H9 (cell line): ENCODE data around the gene USP40. TPM values are rescaled to one million over a fixed set of nuclear protein-coding genes. Genes with fewer than 3 reads are reported as not detected.

Experiments
- DNase-seq: peaks from one replicate; pipeline ENCODE4 v3.0.0-alpha.2; 2017
- H2AFZ ChIP-seq: one replicate; pipeline ENCODE4 v1.6.1; 2013; ENCODE audit warnings: mild to moderate bottlenecking, low read length, control low read depth, moderate library complexity
- H2AK5ac ChIP-seq: 2 replicates; pipeline ENCODE4 v1.6.1; 2013; ENCODE audit warnings: low read length, control low read depth, mixed read lengths; ENCODE audit not compliant: insufficient read length
- H2BK120ac ChIP-seq: one replicate; pipeline ENCODE4 v1.6.1; 2013; ENCODE audit warnings: low read depth, mild to moderate bottlenecking, low read length, control low read depth, inconsistent platforms; ENCODE audit not compliant: poor library complexity, severe bottlenecking
- H2BK12ac ChIP-seq: 2 replicates; pipeline ENCODE4 v1.6.1; 2013; ENCODE audit warnings: low read length, control low read depth, mixed read lengths, low read depth; ENCODE audit not compliant: insufficient read length
- H2BK15ac ChIP-seq: 2 replicates; pipeline ENCODE4 v1.6.1; 2013; ENCODE audit warnings: low read depth, low read length, control low read depth
- H2BK20ac ChIP-seq: one replicate; pipeline ENCODE4 v1.6.1; 2013; ENCODE audit warnings: low read depth, mild to moderate bottlenecking, low read length, control low read depth, inconsistent platforms; ENCODE audit not compliant: poor library complexity, severe bottlenecking
- H2BK5ac ChIP-seq: 2 replicates; pipeline ENCODE4 v1.6.1; 2013; ENCODE audit warnings: low read length, control low read depth, mixed read lengths; ENCODE audit not compliant: insufficient read length
- H3K14ac ChIP-seq: 2 replicates; pipeline ENCODE4 v1.6.1; 2013; ENCODE audit warnings: low read length, control low read depth; ENCODE audit not compliant: insufficient read depth
- H3K18ac ChIP-seq: 2 replicates; pipeline ENCODE4 v1.6.1; 2013; ENCODE audit warnings: low read depth, mild to moderate bottlenecking, mixed read lengths, low read length, control low read depth; ENCODE audit not compliant: insufficient read length
- H3K23ac ChIP-seq: 2 replicates; pipeline ENCODE4 v1.6.1; 2013; ENCODE audit warnings: low read length, control low read depth, mixed read lengths, low read depth; ENCODE audit not compliant: insufficient read length
- H3K23me2 ChIP-seq: 2 replicates; pipeline ENCODE4 v1.6.1; 2013; ENCODE audit warnings: low read depth, mild to moderate bottlenecking, mixed read lengths, low read length, control low read depth; ENCODE audit not compliant: insufficient read length, poor library complexity, severe bottlenecking
- H3K27ac ChIP-seq: 2 replicates; pipeline ENCODE4 v1.5.1; 2013; ENCODE audit warnings: low read length, control low read depth, mixed read lengths, low read depth; ENCODE audit not compliant: insufficient read length
- H3K27me3 ChIP-seq: 2 replicates; pipeline ENCODE4 v1.6.1; 2013; ENCODE audit warnings: low read length, control low read depth, inconsistent platforms; ENCODE audit not compliant: insufficient read depth
- H3K4ac ChIP-seq: 2 replicates; pipeline ENCODE4 v1.6.1; 2013; ENCODE audit warnings: low read depth, mild to moderate bottlenecking, control low read depth, inconsistent platforms, low read length, moderate library complexity
- H3K4me1 ChIP-seq: 2 replicates; pipeline ENCODE4 v1.6.1; 2013; ENCODE audit warnings: low read length, control low read depth, inconsistent platforms; ENCODE audit not compliant: insufficient read depth
- H3K4me2 ChIP-seq: 2 replicates; pipeline ENCODE4 v1.6.1; 2013; ENCODE audit warnings: low read length, control low read depth, mixed read lengths; ENCODE audit not compliant: insufficient read length, insufficient read depth
- H3K56ac ChIP-seq: 2 replicates; pipeline ENCODE4 v1.6.1; 2013; ENCODE audit warnings: low read depth, mild to moderate bottlenecking, mixed read lengths, low read length, control low read depth; ENCODE audit not compliant: insufficient read length
- H3K79me1 ChIP-seq: 2 replicates; pipeline ENCODE4 v1.6.1; 2013; ENCODE audit warnings: low read depth, mild to moderate bottlenecking, moderate library complexity, low read length, control low read depth, inconsistent platforms; ENCODE audit not compliant: insufficient read depth, poor library complexity, severe bottlenecking
- H3K79me2 ChIP-seq: 2 replicates; pipeline ENCODE4 v1.6.1; 2013; ENCODE audit warnings: low read length, control low read depth, inconsistent platforms; ENCODE audit not compliant: insufficient read depth
- H3K9ac ChIP-seq: 2 replicates; pipeline ENCODE4 v1.6.1; 2013; ENCODE audit warnings: low read length, control low read depth, mixed read lengths; ENCODE audit not compliant: insufficient read length; ENCODE audit errors: extremely low read depth
- H3K9me3 ChIP-seq: one replicate; pipeline ENCODE4 v1.6.1; 2013; ENCODE audit warnings: low read depth, low read length, inconsistent platforms; ENCODE audit not compliant: control insufficient read depth
- H3T11ph ChIP-seq: one replicate; pipeline ENCODE4 v1.6.1; 2013; ENCODE audit warnings: mild to moderate bottlenecking, low read length, control low read depth, inconsistent platforms
- H4K20me1 ChIP-seq: one replicate; pipeline ENCODE4 v1.6.1; 2013; ENCODE audit not compliant: control insufficient read depth, insufficient read length, insufficient read depth
- H4K5ac ChIP-seq: 2 replicates; pipeline ENCODE4 v1.6.1; 2013; ENCODE audit warnings: low read depth, mild to moderate bottlenecking, mixed read lengths, low read length, control low read depth; ENCODE audit not compliant: insufficient read length
- H4K8ac ChIP-seq: replicated peaks from 2 replicates; pipeline ENCODE4 v1.6.1; 2013; ENCODE audit warnings: low read length, control low read depth, mixed read lengths, low read depth; ENCODE audit not compliant: insufficient read length
- H4K91ac ChIP-seq: 2 replicates; pipeline ENCODE4 v1.6.1; 2013; ENCODE audit warnings: low read depth, mild to moderate bottlenecking, moderate library complexity, mixed read lengths, low read length, control low read depth; ENCODE audit not compliant: insufficient read length
- H3K27ac Mint-ChIP-seq, 3 experiments: 2 replicates in 2 of 3; 3 replicates in 1 of 3; pipeline ENCODE4 v1.8.0; 2020 to 2021; ENCODE audit warnings: mixed read lengths in 3 of 3, mild to moderate bottlenecking in 1 of 3, moderate library complexity in 1 of 3
- H3K27me3 Mint-ChIP-seq: 2 replicates; pipeline ENCODE4 v1.8.0; 2021; ENCODE audit warnings: low read depth, mild to moderate bottlenecking, moderate library complexity, mixed read lengths
- H3K36me3 Mint-ChIP-seq, 3 experiments: 2 replicates in 2 of 3; 3 replicates in 1 of 3; pipeline ENCODE4 v1.8.0; 2020 to 2021; ENCODE audit warnings: low read depth in 3 of 3, mixed read lengths in 3 of 3; ENCODE audit not compliant: insufficient read depth in 1 of 3
- H3K4me1 Mint-ChIP-seq, 2 experiments: 2 replicates each; pipeline ENCODE4 v1.8.0; 2020; ENCODE audit warnings: mixed read lengths in 2 of 2
- H3K4me3 Mint-ChIP-seq, 2 experiments: 2 replicates in 1 of 2; 3 replicates in 1 of 2; pipeline ENCODE4 v1.8.0; 2020 to 2021; ENCODE audit warnings: mild to moderate bottlenecking in 2 of 2, mixed read lengths in 2 of 2, moderate library complexity in 1 of 2
- H3K9me3 Mint-ChIP-seq, 2 experiments: 2 replicates in 1 of 2; 3 replicates in 1 of 2; pipeline ENCODE4 v1.8.0; 2020; ENCODE audit warnings: mild to moderate bottlenecking in 2 of 2, mixed read lengths in 2 of 2, moderate library complexity in 1 of 2
- CTCF ChIP-seq: fragments of 200-600 bp; sonication (generic); conservative IDR thresholded peaks from 3 replicates; pipeline ENCODE4 v1.8.0; 2021; ENCODE audit warnings: antibody characterized with exemption, mild to moderate bottlenecking
- WGBS: extraction: QIAGEN DNeasy Blood & Tissue Kit; methylation state at CpG from one replicate; pipeline ENCODE4 v1.1.7; 2013; ENCODE audit warnings: missing lambda C conversion rate, low lambda C conversion rate, mixed read lengths; ENCODE audit not compliant: insufficient read length; ENCODE audit errors: extremely low coverage; 5-methylcytosine and 5-hydroxymethylcytosine counted together
- total RNA-seq: library from RNA; stranded (reverse); gene quantifications from 2 replicates; pipeline ENCODE4 v1.2.1, GENCODE V29; 2021

Gene USP40
- total RNA-seq, 1 experiment from 2014 or later: 7.5 TPM

DNA sequence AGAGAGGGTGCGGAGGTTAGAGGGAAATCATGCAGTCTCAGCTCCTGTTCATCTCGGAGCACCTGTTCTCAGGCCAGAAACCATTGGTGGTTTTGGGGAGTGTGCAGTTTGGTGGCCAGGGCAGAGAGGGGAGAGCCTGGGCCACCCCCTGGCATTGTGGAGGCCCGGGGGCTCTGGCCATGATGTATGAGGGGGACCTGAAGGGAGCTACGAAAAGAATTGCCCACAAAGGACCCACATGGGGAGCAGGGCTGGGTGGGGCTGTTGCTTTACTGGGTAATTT is 124.6 kb downstream of the USP40 start:
- TF ChIP-seq CTCF: no peak
- Histone ChIP-seq H4K91ac (no peak overlapping the region), H3K27ac (no peak overlapping the region), H3K56ac (no peak overlapping the region), H3K18ac (no peak overlapping the region), H2AK5ac (no peak overlapping the region), H2BK15ac (no peak overlapping the region), H3K4me2 (no peak overlapping the region), H2BK120ac (no peak overlapping the region), H3T11ph (no peak overlapping the region), H2BK20ac (no peak overlapping the region), H2BK12ac (no peak overlapping the region), H3K23ac (no peak overlapping the region), H4K8ac (no peak overlapping the region), H3K4me1 (no peaks in the 10 kb centered on the region), H2BK5ac (no peak overlapping the region), H3K27me3 (no peaks in the 10 kb centered on the region), H4K5ac (no peak overlapping the region), H3K4ac (no peak overlapping the region), H3K79me2 (no peaks in the 10 kb centered on the region), H4K20me1 (no peaks in the 10 kb centered on the region), H3K9me3 (no peaks in the 10 kb centered on the region), H2AFZ (no peak overlapping the region), H3K14ac (no peak overlapping the region), H3K79me1 (no peaks in the 10 kb centered on the region), H3K23me2 (no peaks in the 10 kb centered on the region), H3K9ac (no peak overlapping the region)
- H3K27me3 Mint-ChIP-seq: no peaks in the 10 kb centered on the region; the same call in none of the 2 replicates
- no peak for DNase-seq
- no peaks in the 10 kb centered on the region for H3K4me1 Mint-ChIP-seq
- H3K27ac Mint-ChIP-seq: peak overlapping the region in 1 of 3 experiments; percentile 14; a peak in 2 of 7 replicates
- no peaks in the 10 kb centered on the region; a peak in 1 of 5 replicates for H3K9me3 Mint-ChIP-seq
- H3K4me3 Mint-ChIP-seq: peak overlapping the region in 1 of 2 experiments; percentile 7; a peak in 1 of 5 replicates
- H3K36me3 Mint-ChIP-seq: peaks cover 4 to 8% (median 4%) of the 10 kb centered on the region in 3 experiments; a peak in 6 of 7 replicates
- no CpG with 5 or more reads among the region's 4 CpGs for WGBS
